ENCODE results near the gene NR5A1.

GRCh38 chr9:124517600-124517999 lies 10.4 kb upstream of the NR5A1 start:
- TF ChIP-seq CTCF (IDR thresholded peaks at IDR 0.05) = no peak
- TF ChIP-seq POLR2A (IDR thresholded peaks at IDR 0.05) = no peak
